ENCODE data around the gene CFAP20DC.

CFAP20DC gene

GRCh38 chr3:58725326-58725853 lies 324.4 kb downstream of the CFAP20DC start:
- no peak for TF ChIP-seq CTCF (conservative IDR thresholded peaks at IDR 0.05; ENCODE audit: low read depth)
- POLR2A ChIA-PET (ENCODE audit: low non-redundant PET), result no interaction called here
- CTCF ChIA-PET, result no interaction called here
- no peak overlapping the region for H3K27ac ChIP-seq
- no peak for DNase-seq (ENCODE audit: low spot score)

GRCh38 chr3:58724336-58724735 lies 325.5 kb downstream of the CFAP20DC start:
- no peak for DNase-seq (ENCODE audit: low spot score)
- H3K27ac ChIP-seq, result no peak overlapping the region
- no peak for TF ChIP-seq CTCF (conservative IDR thresholded peaks at IDR 0.05; ENCODE audit: low read depth)
- ChIA-PET CTCF (no interaction called here), POLR2A (ENCODE audit: low non-redundant PET) (no interaction called here)

GRCh38 chr3:58723173-58723572 lies 326.7 kb downstream of the CFAP20DC start:
- DNase-seq (ENCODE audit: low spot score), result no peak
- ChIA-PET POLR2A (ENCODE audit: low non-redundant PET) (no interaction called here), CTCF (no interaction called here)
- no peak for TF ChIP-seq CTCF (conservative IDR thresholded peaks at IDR 0.05; ENCODE audit: low read depth)
- H3K27ac ChIP-seq, result no peak overlapping the region

- no peak for DNase-seq (ENCODE audit: low spot score)
- no peak overlapping the region for H3K27ac ChIP-seq
- CTCF ChIA-PET, result no interaction called here
- no peak for TF ChIP-seq CTCF (conservative IDR thresholded peaks at IDR 0.05; ENCODE audit: low read depth)
- POLR2A ChIA-PET (ENCODE audit: low non-redundant PET), result no interaction called here
These were observed 327.3 kb downstream of the CFAP20DC start for GRCh38 chr3:58722561-58722960.

- DNase-seq (ENCODE audit: low spot score), result no peak
- POLR2A ChIA-PET (ENCODE audit: low non-redundant PET), result no interaction called here
- no peak overlapping the region for H3K27ac ChIP-seq
- no peak for TF ChIP-seq CTCF (conservative IDR thresholded peaks at IDR 0.05; ENCODE audit: low read depth)
- CTCF ChIA-PET, result no interaction called here
These were observed 329.3 kb downstream of the CFAP20DC start for GRCh38 chr3:58720526-58720925.

GRCh38 chr3:58719684-58720083 lies 330.1 kb downstream of the CFAP20DC start:
- DNase-seq (ENCODE audit: low spot score), result no peak
- ChIA-PET POLR2A (ENCODE audit: low non-redundant PET) (no interaction called here), CTCF (no interaction called here)
- H3K27ac ChIP-seq, result no peak overlapping the region
- no peak for TF ChIP-seq CTCF (conservative IDR thresholded peaks at IDR 0.05; ENCODE audit: low read depth)

Measured in RWPE1 (cell line).